Activated naive CD8-positive, alpha-beta T cell treated with anti-CD3 and anti-CD28 coated beads, Interleukin-2, amount 10 ng/mL, durations not matched to agents 7 days and 5 days (primary cell): ENCODE measurements around the gene HERPUD2. TPM values are rescaled to one million over a fixed set of nuclear protein-coding genes. Genes with fewer than 3 reads are reported as not detected.
"Not testable (repeated sequence)": the region's sequence is repeated elsewhere in the genome, so short reads cannot be mapped to it uniquely, and the experiment has no call there.

Source experiments
- ATAC-seq: fragments of 150-1000 bp; cut with Tn5 transposase; one replicate; pipeline ENCODE4 v1.10.0; 2021; ENCODE audit warnings: low read depth, moderate library complexity
- POLR2A ChIA-PET: fragments of 350-600 bp; sonication (Branson Sonifier 250); formaldehyde crosslinking; loops from one replicate; lab custom pipeline; 2021; ENCODE audit warnings: antibody characterized with exemption; lab: Charles Lee
- DNase-seq: peaks from one replicate; pipeline ENCODE4 v3.0.0; 2021
- H3K27ac Mint-ChIP-seq: one replicate; pipeline ENCODE4 v1.8.0; 2022; ENCODE audit warnings: mild to moderate bottlenecking, mixed read lengths
- H3K27me3 Mint-ChIP-seq: one replicate; pipeline ENCODE4 v1.8.0; 2022; ENCODE audit warnings: mild to moderate bottlenecking, moderate library complexity, mixed read lengths
- H3K36me3 Mint-ChIP-seq: one replicate; pipeline ENCODE4 v1.8.0; 2021; ENCODE audit warnings: mild to moderate bottlenecking, mixed read lengths
- H3K4me1 Mint-ChIP-seq: one replicate; pipeline ENCODE4 v1.8.0; 2021; ENCODE audit warnings: mixed read lengths
- H3K4me3 Mint-ChIP-seq: one replicate; pipeline ENCODE4 v1.8.0; 2022; ENCODE audit warnings: mild to moderate bottlenecking, moderate library complexity, mixed read lengths
- H3K9me3 Mint-ChIP-seq: one replicate; pipeline ENCODE4 v1.8.0; 2021; ENCODE audit warnings: mixed read lengths
- total RNA-seq, 2 experiments: library from RNA; stranded (reverse); gene quantifications; one replicate each; pipeline ENCODE4 v1.2.3, GENCODE V29; 2021

HERPUD2 gene
- total RNA-seq, 2 experiments from 2014 or later: 48.5 to 55.6 TPM

- peaks cover 2% of the 10 kb centered on the region for H3K9me3 Mint-ChIP-seq
- peaks cover 11% of the 10 kb centered on the region for H3K4me1 Mint-ChIP-seq
- ATAC-seq: no peak
- H3K4me3 Mint-ChIP-seq: no peak overlapping the region
- DNase-seq: no peak
- no peak overlapping the region for H3K27ac Mint-ChIP-seq
- POLR2A ChIA-PET: interaction anchor here (0.8 to 1.1 kb wide), 2 partner anchors 9 to 10 kb away, joined by 3 read pairs; partner anchors contain the start of gene HERPUD2
- H3K36me3 Mint-ChIP-seq: peaks cover 3% of the 10 kb centered on the region
- no peaks in the 10 kb centered on the region for H3K27me3 Mint-ChIP-seq
Measured at GRCh38 chr7:35704261-35704660, 9.3 kb upstream of the HERPUD2 start.

GRCh38 chr7:35702541-35702940 is 7.6 kb upstream of the HERPUD2 start:
- POLR2A ChIA-PET: no interaction called here
- Mint-ChIP-seq H3K9me3 (peaks cover 2% of the 10 kb centered on the region), H3K27ac (no peak overlapping the region), H3K27me3 (no peaks in the 10 kb centered on the region), H3K4me1 (peaks cover 9% of the 10 kb centered on the region), H3K36me3 (peaks cover 5% of the 10 kb centered on the region), H3K4me3 (no peak overlapping the region)
- no peak for ATAC-seq
- no peak for DNase-seq

- ATAC-seq (no peak), DNase-seq (no peak)
- Mint-ChIP-seq H3K27ac (no peak overlapping the region), H3K27me3 (no peaks in the 10 kb centered on the region), H3K4me3 (no peak overlapping the region), H3K9me3 (peaks cover 2% of the 10 kb centered on the region), H3K4me1 (peaks cover 19% of the 10 kb centered on the region), H3K36me3 (peaks cover 13% of the 10 kb centered on the region)
- POLR2A ChIA-PET: no interaction called here
Measured at GRCh38 chr7:35701287-35701900, 6.5 kb upstream of the HERPUD2 start.

GRCh38 chr7:35700865-35701264 is 5.9 kb upstream of the HERPUD2 start:
- Mint-ChIP-seq H3K27ac (no peak overlapping the region), H3K4me1 (peaks cover 22% of the 10 kb centered on the region), H3K4me3 (no peak overlapping the region), H3K36me3 (peaks cover 13% of the 10 kb centered on the region), H3K27me3 (no peaks in the 10 kb centered on the region), H3K9me3 (peaks cover 2% of the 10 kb centered on the region)
- ATAC-seq (no peak), DNase-seq (no peak)
- POLR2A ChIA-PET: interaction anchor here (1.0 kb wide), 1 partner anchor 13 kb away, joined by 5 read pairs; no protein-coding TSS in a partner anchor

GRCh38 chr7:35700333-35700732 is 5.4 kb upstream of the HERPUD2 start:
- ATAC-seq: no peak
- Mint-ChIP-seq H3K27ac (no peak overlapping the region), H3K9me3 (no peaks in the 10 kb centered on the region), H3K4me3 (no peak overlapping the region), H3K27me3 (no peaks in the 10 kb centered on the region), H3K36me3 (peaks cover 10% of the 10 kb centered on the region), H3K4me1 (peaks cover 18% of the 10 kb centered on the region)
- no peak for DNase-seq
- POLR2A ChIA-PET: interaction anchor here (1.0 to 7.6 kb wide), 2 partner anchors 12 to 100 kb away, joined by 5 to 76 read pairs; partner anchors contain the start of gene SEPTIN7

- no peaks in the 10 kb centered on the region for H3K9me3 Mint-ChIP-seq
- no peaks in the 10 kb centered on the region for H3K27me3 Mint-ChIP-seq
- ATAC-seq: no peak
- no peak overlapping the region for H3K27ac Mint-ChIP-seq
- H3K4me1 Mint-ChIP-seq: peaks cover 18% of the 10 kb centered on the region
- H3K36me3 Mint-ChIP-seq: peaks cover 10% of the 10 kb centered on the region
- POLR2A ChIA-PET: interaction anchor here (0.6 to 7.6 kb wide), 3 partner anchors 12 to 114 kb away, joined by 3 to 76 read pairs (median 5); partner anchors contain the start of gene SEPTIN7
- H3K4me3 Mint-ChIP-seq: no peak overlapping the region
- no peak for DNase-seq
Measured at GRCh38 chr7:35699796-35700305, 4.9 kb upstream of the HERPUD2 start.

- POLR2A ChIA-PET: interaction anchor here (7.6 kb wide), 1 partner anchor 102 kb away, joined by 76 read pairs; the partner anchor contains the start of gene SEPTIN7
- H3K4me1 Mint-ChIP-seq: peaks cover 19% of the 10 kb centered on the region
- not testable (repeated sequence) for ATAC-seq, DNase-seq, H3K4me3 Mint-ChIP-seq, H3K27me3 Mint-ChIP-seq, H3K27ac Mint-ChIP-seq, H3K9me3 Mint-ChIP-seq
- H3K36me3 Mint-ChIP-seq: peaks cover 15% of the 10 kb centered on the region
Measured at GRCh38 chr7:35698382-35698781, 3.4 kb upstream of the HERPUD2 start.

GRCh38 chr7:35697414-35698175 is 2.7 kb upstream of the HERPUD2 start:
- Mint-ChIP-seq H3K4me3 (no peak overlapping the region), H3K9me3 (no peaks in the 10 kb centered on the region), H3K36me3 (peaks cover 15% of the 10 kb centered on the region), H3K4me1 (peaks cover 25% of the 10 kb centered on the region), H3K27ac (no peak overlapping the region), H3K27me3 (no peaks in the 10 kb centered on the region)
- POLR2A ChIA-PET: interaction anchor here (1.0 to 7.6 kb wide), 2 partner anchors 10 to 103 kb away, joined by 3 to 76 read pairs; partner anchors contain the start of gene SEPTIN7
- DNase-seq: no peak
- no peak for ATAC-seq

- ATAC-seq: no peak
- DNase-seq: no peak
- Mint-ChIP-seq H3K9me3 (no peaks in the 10 kb centered on the region), H3K4me1 (peaks cover 33% of the 10 kb centered on the region), H3K27ac (peak overlapping the region; percentile 97), H3K27me3 (no peaks in the 10 kb centered on the region), H3K4me3 (peak overlapping the region; percentile 95), H3K36me3 (peaks cover 15% of the 10 kb centered on the region)
- POLR2A ChIA-PET: interaction anchor here (0.9 to 7.6 kb wide), 9 partner anchors 8 to 116 kb away, joined by 3 to 76 read pairs (median 11); partner anchors contain the start of gene SEPTIN7
Measured at GRCh38 chr7:35695987-35696386, 1.1 kb upstream of the HERPUD2 start.

- peak overlapping the region; percentile 97 for H3K27ac Mint-ChIP-seq
- no peaks in the 10 kb centered on the region for H3K9me3 Mint-ChIP-seq
- peaks cover 37% of the 10 kb centered on the region for H3K4me1 Mint-ChIP-seq
- peak overlapping the region; percentile 95 for H3K4me3 Mint-ChIP-seq
- DNase-seq (peak; percentile 40), ATAC-seq (peak; percentile 7)
- H3K36me3 Mint-ChIP-seq: peaks cover 18% of the 10 kb centered on the region
- POLR2A ChIA-PET: interaction anchor here (0.9 to 7.6 kb wide), 10 partner anchors 9 to 117 kb away, joined by 3 to 76 read pairs (median 10); partner anchors contain the start of gene SEPTIN7
- no peaks in the 10 kb centered on the region for H3K27me3 Mint-ChIP-seq
Measured at GRCh38 chr7:35695473-35695850, 527 bp upstream of the HERPUD2 start.

GRCh38 chr7:35694161-35694783 is 663 bp downstream of the HERPUD2 start:
- Mint-ChIP-seq H3K27ac (peak overlapping the region; percentile 84), H3K9me3 (no peaks in the 10 kb centered on the region), H3K27me3 (no peaks in the 10 kb centered on the region), H3K36me3 (peaks cover 21% of the 10 kb centered on the region), H3K4me3 (peak overlapping the region; percentile 87), H3K4me1 (peaks cover 46% of the 10 kb centered on the region)
- DNase-seq: no peak
- peak; percentile 10 for ATAC-seq
- POLR2A ChIA-PET: interaction anchor here (0.8 to 7.6 kb wide), 13 partner anchors 8 to 106 kb away, joined by 3 to 76 read pairs (median 7); partner anchors contain the start of gene SEPTIN7

GRCh38 chr7:35691827-35692307 is 3.1 kb downstream of the HERPUD2 start:
- POLR2A ChIA-PET: interaction anchor here (0.8 to 2.6 kb wide), 6 partner anchors 34 to 215 kb away, joined by 3 to 29 read pairs (median 4); partner anchors contain the start of gene SEPTIN7
- Mint-ChIP-seq H3K27ac (peak overlapping the region; percentile 84), H3K27me3 (no peaks in the 10 kb centered on the region), H3K36me3 (peaks cover 22% of the 10 kb centered on the region), H3K4me1 (peaks cover 60% of the 10 kb centered on the region), H3K9me3 (no peaks in the 10 kb centered on the region), H3K4me3 (peak overlapping the region; percentile 87)
- ATAC-seq (peak; percentile 40), DNase-seq (peak; percentile 45)
